Measurements from ENCODE around the gene PNPLA1.
A peak's percentile ranks its signal among the peaks of the same experiment; 100 is the strongest.

Gene PNPLA1

GRCh38 chr6:36285187-36285671 lies 15.4 kb downstream of the PNPLA1 start:
- DNase-seq (no peak), ATAC-seq (no peak)

GRCh38 chr6:36285797-36286196 lies 15.9 kb downstream of the PNPLA1 start:
- ATAC-seq, result no peak
- no peak for DNase-seq

- DNase-seq (no peak), ATAC-seq (no peak)
Measured at GRCh38 chr6:36286858-36287257, 17.0 kb downstream of the PNPLA1 start.

DNA sequence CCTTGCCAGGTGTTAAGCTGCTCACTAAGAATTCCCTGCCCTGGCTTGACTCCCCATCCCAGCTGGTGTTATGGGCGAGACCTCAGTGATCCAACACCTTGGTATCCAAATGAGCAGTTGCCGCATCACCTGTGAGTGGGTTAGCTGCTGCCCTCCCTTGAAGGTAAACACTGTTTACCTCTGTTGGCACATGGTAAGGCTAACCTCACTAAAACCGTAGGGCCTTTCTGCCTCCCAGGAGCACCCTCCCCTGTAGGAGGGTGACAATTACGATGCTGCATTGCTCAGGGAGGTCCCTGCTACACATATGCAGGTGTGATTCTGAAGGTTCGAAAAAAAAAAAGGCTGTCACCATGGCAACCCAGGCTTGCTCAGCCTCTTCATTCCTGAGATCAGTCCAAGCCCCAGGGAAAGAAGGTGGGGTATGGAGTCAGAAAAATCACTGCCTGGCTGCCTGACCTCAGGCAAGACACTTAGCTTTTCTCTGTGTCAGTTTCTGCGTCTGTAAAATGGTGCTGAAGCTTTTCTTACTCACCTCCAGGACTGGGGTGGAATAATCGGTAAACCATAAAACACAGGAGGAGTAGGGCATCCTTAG lies 19.5 kb downstream of the PNPLA1 start:
- DNase-seq, result no peak

GRCh38 chr6:36290668-36291620 lies 21.1 kb downstream of the PNPLA1 start:
- no peak for ATAC-seq
- DNase-seq, result no peak

More for the DNA sequence above, 19.5 kb downstream of the PNPLA1 start:
- no peak for ATAC-seq

DNA sequence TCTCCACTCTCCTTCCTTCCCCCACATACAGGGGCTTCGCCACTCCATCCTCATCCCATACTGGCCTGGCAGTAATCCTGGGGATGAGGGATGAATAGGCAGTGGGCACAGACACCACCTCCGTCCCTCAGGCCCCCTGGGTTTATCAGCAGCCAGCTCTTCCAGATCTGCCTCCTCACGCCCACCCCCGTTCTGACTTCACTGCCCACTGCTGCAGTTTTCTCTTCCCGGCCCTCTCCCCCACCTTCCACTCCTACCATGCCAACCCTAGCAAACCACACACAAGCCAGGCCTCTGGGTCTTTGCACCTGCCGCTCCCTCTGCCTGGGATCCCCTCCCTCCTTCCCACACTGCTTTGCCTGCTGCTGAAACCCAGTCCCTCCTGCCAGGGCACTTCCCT lies 22.3 kb downstream of the PNPLA1 start:
- ATAC-seq, result no peak
- no peak for DNase-seq

- DNase-seq (no peak), ATAC-seq (no peak)
Measured at GRCh38 chr6:36296240-36296639, 26.4 kb downstream of the PNPLA1 start.

- DNase-seq, result no peak
- ATAC-seq, result no peak
Measured at GRCh38 chr6:36297051-36297450, 27.2 kb downstream of the PNPLA1 start.

DNA sequence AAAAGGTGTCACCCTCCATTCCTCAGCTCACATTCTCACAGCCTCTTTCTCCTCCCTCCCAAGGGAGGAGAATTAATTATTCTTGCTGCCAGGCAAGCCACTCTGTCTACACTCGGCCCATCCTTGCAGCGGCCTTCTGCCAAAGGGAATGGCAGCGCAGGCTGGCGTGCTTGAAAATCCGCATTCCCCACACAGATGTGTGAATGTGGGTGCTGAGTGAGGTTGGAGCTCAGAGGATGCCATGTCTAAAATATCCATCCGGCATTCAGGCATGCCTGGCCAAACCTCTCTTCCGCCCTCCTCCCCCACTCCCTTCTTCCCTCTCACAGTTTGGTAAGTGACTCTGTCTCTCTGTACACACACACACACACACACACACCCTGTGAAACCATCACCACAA lies 27.7 kb downstream of the PNPLA1 start:
- no peak for DNase-seq

DNA sequence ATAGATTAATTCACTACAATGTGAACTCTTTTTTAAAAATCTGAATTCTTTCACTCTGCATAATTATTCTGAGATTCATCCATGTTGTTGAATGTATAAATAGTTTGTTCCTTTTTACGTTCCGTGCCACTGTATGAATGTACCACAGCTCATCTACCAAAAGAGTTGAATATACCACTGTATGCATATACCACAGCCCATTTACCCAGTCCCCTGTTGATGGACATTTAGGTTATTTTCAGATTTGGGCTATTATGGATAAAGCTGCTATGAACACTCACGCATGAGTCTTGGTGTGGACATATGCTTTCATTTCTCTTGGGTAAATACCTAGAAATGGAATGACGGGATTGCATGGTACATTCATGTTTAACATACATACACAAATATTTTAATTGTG lies 28.2 kb downstream of the PNPLA1 start:
- DNase-seq (no peak), ATAC-seq (no peak)

More for the DNA sequence above, 27.7 kb downstream of the PNPLA1 start:
- ATAC-seq, result no peak

- no peak for DNase-seq
- ATAC-seq, result no peak
Measured at GRCh38 chr6:36301085-36301658, 31.3 kb downstream of the PNPLA1 start.

DNA sequence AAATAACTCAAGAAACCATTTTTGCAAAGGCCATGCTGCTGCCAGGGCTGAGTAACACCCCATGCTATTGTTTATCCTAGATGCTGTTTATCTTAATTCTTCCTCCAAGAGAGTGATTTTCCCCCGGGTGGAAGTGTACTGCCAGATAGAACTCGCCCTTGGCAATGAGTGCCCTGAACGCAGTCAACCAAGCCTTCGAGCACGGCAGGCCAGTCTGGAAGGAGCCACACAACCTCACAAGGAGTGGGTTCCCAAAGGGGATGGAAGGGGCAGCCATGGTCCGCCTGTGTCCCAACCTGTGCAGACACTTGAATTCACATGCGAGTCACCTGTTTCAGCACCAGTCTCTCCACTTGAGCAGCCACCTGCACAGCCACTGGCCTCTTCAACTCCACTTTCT lies 31.9 kb downstream of the PNPLA1 start:
- DNase-seq (no peak), ATAC-seq (no peak)

DNA sequence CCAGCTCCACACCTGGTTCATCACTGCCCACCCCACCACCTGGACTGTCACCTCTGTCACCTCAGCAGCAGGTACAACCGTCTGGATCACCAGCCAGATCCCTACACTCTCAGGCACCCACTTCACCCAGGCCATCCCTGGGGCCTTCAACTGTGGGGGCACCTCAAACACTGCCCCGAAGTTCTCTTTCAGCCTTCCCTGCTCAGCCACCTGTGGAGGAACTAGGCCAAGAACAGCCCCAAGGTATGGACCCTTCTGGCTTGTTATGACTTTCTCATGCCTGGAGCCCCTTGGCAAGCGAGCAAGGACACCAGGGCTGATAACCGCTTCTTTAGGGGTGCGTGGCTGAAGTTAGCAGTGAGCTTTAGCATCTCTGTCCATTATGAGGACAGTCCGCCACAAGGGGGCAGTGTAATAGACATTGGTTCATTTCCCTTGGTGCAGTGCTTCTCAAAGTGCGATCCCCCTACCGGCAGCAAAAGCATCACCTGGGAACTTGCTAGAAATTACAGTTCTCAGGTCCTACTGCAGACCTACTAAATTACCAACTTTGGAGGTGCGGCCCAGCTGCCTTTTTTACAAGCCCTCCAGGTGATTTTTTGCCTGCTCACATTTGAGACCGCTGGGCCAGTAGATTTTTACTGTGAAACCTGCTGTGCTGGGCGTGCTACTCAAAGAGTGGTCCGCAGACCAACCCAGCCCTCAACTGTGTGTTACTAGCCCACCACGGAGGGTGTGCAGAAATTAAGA lies 32.5 kb downstream of the PNPLA1 start:
- DNase-seq, result peak; percentile 96
- ATAC-seq, result peak; percentile 97

DNA sequence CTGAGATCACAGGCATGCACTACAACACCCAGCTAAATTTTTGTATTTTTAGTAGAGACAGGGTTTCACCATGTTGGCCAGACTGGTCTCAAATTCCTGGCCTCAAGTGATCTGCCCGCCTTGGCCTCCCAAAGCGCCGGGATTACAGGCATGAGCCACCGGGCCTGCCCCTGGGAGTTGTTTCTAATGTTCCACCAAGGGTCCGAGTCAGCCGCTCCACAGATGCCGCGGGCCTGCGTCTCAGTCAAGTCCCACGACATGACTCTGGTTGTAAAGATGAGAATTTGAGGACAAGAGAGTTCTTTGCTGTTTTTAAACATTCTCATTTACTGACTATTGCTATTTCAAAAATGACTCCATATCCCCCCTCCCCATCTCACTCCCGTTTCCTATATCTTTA lies 36.0 kb downstream of the PNPLA1 start:
- DNase-seq (no peak), ATAC-seq (no peak)

- DNase-seq (no peak), ATAC-seq (no peak)
Measured at GRCh38 chr6:36306375-36306774, 36.5 kb downstream of the PNPLA1 start.

DNA sequence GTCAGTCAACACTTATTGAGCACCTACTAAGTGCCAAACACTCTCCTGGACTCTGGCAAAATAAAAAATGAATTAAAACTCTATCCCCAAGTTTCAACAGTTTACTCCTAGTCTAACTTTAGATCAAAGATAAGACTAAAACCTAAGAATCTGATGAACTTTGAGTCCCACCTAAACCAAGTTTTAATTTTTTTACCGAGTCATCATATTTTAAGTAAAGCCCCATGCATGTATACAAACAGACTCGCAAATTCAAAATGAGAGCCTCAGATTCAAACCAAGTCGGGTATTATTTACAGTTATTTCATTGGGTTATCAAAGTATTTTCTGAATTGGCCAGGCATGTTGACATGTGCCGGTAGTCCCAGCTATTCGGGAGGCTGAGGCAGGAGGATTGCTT lies 38.7 kb downstream of the PNPLA1 start:
- DNase-seq (no peak), ATAC-seq (no peak)

DNA sequence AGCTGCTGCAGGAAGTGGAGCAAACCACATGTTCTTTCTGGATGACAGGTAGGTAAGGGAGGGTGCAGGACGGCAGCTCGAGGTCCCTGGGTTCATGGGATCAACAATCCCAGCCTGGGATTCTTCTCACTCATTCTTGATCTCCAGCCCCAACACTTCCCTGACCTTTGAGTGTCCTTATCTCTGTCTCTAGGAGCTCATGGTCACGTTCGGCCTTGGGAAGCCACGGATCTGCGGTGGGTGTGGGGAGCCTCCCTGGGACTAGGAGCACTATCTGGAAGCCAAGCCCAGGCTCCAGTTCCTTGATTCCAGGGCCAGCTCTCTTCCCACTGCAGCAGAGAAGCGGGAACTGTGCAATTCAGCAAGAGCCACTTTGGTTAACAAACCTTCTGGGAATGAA lies 39.3 kb downstream of the PNPLA1 start:
- ATAC-seq (no peak), DNase-seq (no peak)

- DNase-seq (no peak), ATAC-seq (no peak)
Measured at GRCh38 chr6:36309900-36310299, 40.0 kb downstream of the PNPLA1 start.

DNA sequence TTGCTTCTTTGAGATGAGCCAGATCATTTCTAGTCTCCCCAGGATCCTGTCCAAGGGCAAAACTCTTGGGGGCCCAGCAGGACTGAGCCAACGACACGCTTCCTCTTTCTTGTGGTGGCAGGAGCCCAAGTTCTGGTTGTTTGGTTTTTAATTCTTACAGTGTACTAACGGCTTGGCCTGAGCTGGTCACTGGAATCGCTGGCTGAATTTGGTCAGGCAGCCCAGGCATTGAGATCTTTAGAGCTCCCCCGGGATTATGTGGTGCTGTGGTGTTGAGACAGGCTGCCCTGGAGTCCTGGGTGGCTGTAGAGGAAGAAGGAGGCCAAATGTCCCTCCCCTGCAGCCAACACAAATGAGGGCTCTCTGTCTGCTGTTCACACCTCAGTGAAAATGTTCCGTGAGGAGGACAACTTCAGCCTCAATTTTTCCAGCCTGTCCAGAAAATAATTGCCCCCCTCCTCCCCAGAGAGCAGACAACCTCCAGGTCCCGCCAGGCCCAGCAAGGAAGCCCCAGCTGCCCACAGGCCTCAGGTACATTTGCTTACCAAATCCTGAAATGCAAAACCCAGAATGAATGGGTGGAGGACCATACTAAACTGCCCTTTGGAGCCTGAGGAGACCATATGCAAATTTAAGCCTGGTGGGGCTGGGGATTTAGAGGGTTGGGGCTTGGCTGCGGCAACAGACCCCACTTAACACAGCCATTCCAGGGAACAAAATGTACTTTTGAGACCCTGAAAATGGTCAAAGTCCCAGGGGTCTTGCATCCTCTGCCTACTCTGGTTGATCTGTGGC lies 43.2 kb downstream of the PNPLA1 start:
- DNase-seq (no peak), ATAC-seq (no peak)

DNA sequence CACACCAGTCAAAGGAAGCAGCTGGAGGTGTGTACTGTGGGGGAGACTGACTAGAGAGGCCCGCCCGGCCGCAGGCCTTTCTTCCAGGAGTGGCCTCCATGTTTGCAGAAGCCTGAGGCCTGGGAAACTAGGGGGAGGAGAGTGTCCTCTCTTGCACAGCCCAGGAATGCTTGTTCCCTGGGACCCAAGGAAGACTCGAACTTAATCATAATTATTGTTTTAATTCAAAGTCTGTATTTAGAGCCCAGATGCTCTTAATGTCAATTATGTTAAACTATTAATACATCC lies 43.7 kb downstream of the PNPLA1 start:
- DNase-seq, result no peak
- ATAC-seq, result no peak

- DNase-seq (no peak), ATAC-seq (peak; percentile 61)
Measured at GRCh38 chr6:36314221-36315014, 44.6 kb downstream of the PNPLA1 start.

Measured in stimulated activated naive CD8-positive, alpha-beta T cell treated with anti-CD3 and anti-CD28 coated beads, Interleukin-15, Interleukin-2, amounts not matched to agents 100 U/mL and 50 U/mL, for 24 hours (primary cell).